ENCODE data around the gene NBL1.

DNA sequence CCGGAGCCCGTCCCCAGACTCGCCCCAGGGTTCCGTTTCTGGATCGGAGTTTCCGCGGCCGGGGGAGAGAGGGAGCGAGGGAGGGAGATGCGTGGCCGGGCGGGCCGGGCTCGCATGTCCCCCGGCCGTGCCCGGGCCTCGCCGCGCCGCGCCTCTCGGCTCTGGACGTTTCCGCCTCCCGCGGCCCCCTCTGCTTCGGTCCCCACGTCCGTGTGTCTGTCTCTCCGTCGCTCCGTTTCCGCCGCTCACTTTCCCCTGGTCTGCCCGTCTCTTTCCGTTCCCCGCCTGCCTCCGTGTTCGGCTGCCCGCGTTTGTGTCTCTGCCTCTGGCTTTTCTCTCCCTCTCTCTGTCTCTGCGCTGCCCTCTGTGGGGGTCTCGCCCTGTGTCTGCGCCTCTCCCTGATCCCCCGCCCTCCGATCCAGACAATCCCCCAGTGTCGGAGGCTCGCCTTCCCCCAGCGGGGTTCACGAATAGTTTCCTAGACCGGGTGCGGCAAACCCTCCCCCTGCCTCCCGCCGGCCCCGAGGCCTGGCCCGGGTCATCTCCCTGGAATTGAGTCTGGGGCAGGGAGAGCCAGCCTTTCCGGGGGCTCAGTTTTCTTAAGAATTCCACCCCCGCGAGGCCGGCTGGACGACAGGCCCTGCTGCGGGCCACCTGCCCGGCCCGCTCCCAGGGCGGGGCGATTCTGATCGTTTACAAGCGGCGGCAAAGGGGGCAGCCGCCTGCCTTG is 735 bp downstream of the NBL1 start:
- TF ChIP-seq, protein P1, sequence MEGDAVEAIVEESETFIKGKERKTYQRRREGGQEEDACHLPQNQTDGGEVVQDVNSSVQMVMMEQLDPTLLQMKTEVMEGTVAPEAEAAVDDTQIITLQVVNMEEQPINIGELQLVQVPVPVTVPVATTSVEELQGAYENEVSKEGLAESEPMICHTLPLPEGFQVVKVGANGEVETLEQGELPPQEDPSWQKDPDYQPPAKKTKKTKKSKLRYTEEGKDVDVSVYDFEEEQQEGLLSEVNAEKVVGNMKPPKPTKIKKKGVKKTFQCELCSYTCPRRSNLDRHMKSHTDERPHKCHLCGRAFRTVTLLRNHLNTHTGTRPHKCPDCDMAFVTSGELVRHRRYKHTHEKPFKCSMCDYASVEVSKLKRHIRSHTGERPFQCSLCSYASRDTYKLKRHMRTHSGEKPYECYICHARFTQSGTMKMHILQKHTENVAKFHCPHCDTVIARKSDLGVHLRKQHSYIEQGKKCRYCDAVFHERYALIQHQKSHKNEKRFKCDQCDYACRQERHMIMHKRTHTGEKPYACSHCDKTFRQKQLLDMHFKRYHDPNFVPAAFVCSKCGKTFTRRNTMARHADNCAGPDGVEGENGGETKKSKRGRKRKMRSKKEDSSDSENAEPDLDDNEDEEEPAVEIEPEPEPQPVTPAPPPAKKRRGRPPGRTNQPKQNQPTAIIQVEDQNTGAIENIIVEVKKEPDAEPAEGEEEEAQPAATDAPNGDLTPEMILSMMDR (IDR thresholded peaks at IDR 0.05; ENCODE audit: low read depth, low read length), result no peak
- TF ChIP-seq POLR2A (IDR thresholded peaks at IDR 0.05; ENCODE audit: extremely low read depth, insufficient read length) (no peak), MYC (IDR thresholded peaks at IDR 0.05; ENCODE audit: low read depth, low read length) (no peak)

Data from NB4 (cell line).